ENCODE measurements around the gene COL4A1.

COL4A1 gene

GRCh38 chr13:110218581-110219201 is 88.3 kb downstream of the COL4A1 start:
- no peak for DNase-seq (ENCODE audit: low spot score)

- DNase-seq (ENCODE audit: low spot score): no peak
These were observed 89.1 kb downstream of the COL4A1 start for GRCh38 chr13:110217811-110218210.

GRCh38 chr13:110217085-110217484 is 89.9 kb downstream of the COL4A1 start:
- peak; percentile 79 for DNase-seq (ENCODE audit: low spot score)

- no peak for DNase-seq (ENCODE audit: low spot score)
These were observed 90.4 kb downstream of the COL4A1 start for GRCh38 chr13:110216398-110217041.

- no peak for DNase-seq (ENCODE audit: low spot score)
These were observed 91.0 kb downstream of the COL4A1 start for GRCh38 chr13:110216006-110216397.

GRCh38 chr13:110215606-110216005 is 91.4 kb downstream of the COL4A1 start:
- no peak for DNase-seq (ENCODE audit: low spot score)

GRCh38 chr13:110214637-110215036 is 92.3 kb downstream of the COL4A1 start:
- no peak for DNase-seq (ENCODE audit: low spot score)

GRCh38 chr13:110213461-110214074 is 93.4 kb downstream of the COL4A1 start:
- no peak for DNase-seq (ENCODE audit: low spot score)

- no peak for DNase-seq (ENCODE audit: low spot score)
These were observed 94.4 kb downstream of the COL4A1 start for GRCh38 chr13:110212529-110212928.

GRCh38 chr13:110211735-110212134 is 95.2 kb downstream of the COL4A1 start:
- no peak for DNase-seq (ENCODE audit: low spot score)

- no peak for DNase-seq (ENCODE audit: low spot score)
These were observed 95.9 kb downstream of the COL4A1 start for GRCh38 chr13:110211046-110211445.

GRCh38 chr13:110210604-110210985 is 96.4 kb downstream of the COL4A1 start:
- no peak for DNase-seq (ENCODE audit: low spot score)

- DNase-seq (ENCODE audit: low spot score): no peak
These were observed 96.9 kb downstream of the COL4A1 start for GRCh38 chr13:110209950-110210603.

- DNase-seq (ENCODE audit: low spot score): no peak
These were observed 98.8 kb downstream of the COL4A1 start for GRCh38 chr13:110208116-110208515.

GRCh38 chr13:110206996-110207395 is 100.0 kb downstream of the COL4A1 start:
- no peak for DNase-seq (ENCODE audit: low spot score)

GRCh38 chr13:110206185-110206584 is 100.8 kb downstream of the COL4A1 start:
- no peak for DNase-seq (ENCODE audit: low spot score)

- DNase-seq (ENCODE audit: low spot score): no peak
These were observed 105.8 kb downstream of the COL4A1 start for GRCh38 chr13:110201114-110201513.

- DNase-seq (ENCODE audit: low spot score): peak; percentile 41
These were observed 106.6 kb downstream of the COL4A1 start for GRCh38 chr13:110200276-110200870.

- peak; percentile 49 for DNase-seq (ENCODE audit: low spot score)
These were observed 107.7 kb downstream of the COL4A1 start for GRCh38 chr13:110199046-110199831.

GRCh38 chr13:110197471-110197870 is 109.5 kb downstream of the COL4A1 start:
- DNase-seq (ENCODE audit: low spot score): no peak

GRCh38 chr13:110197026-110197425 is 109.9 kb downstream of the COL4A1 start:
- DNase-seq (ENCODE audit: low spot score): no peak

All from left forelimb (tissue), 1 donor.